HepG2 (cell line): ENCODE measurements around the gene JAGN1. TPM values are rescaled to one million over a fixed set of nuclear protein-coding genes. Genes with fewer than 3 reads are reported as not detected.

Source experiments
- ADNP ChIP-seq: sonication (generic); formaldehyde crosslinking; IDR thresholded peaks from 2 replicates; pipeline ENCODE4 v1.4.0; 2020; ENCODE audit warnings: missing genetic modification reagents
- GATAD2A ChIP-seq: IDR thresholded peaks from 2 replicates; pipeline ENCODE4 v1.6.1; 2016
- MAFK ChIP-seq, 2 experiments: IDR thresholded peaks in 1 of 2; conservative IDR thresholded peaks in 1 of 2; 2 replicates each; pipeline ENCODE4 v1.6.1; 2011; ENCODE audit warnings: improper control_type of control experiment in 2 of 2, low read length in 2 of 2
- NFE2L1 ChIP-seq: sonication (generic); formaldehyde crosslinking; IDR thresholded peaks from 2 replicates; pipeline ENCODE4 v1.4.0; 2020; ENCODE audit warnings: missing genetic modification reagents, mild to moderate bottlenecking, borderline replicate concordance
- RBAK ChIP-seq: sonication (generic); formaldehyde crosslinking; IDR thresholded peaks from 2 replicates; pipeline ENCODE4 v1.5.1; 2020; ENCODE audit warnings: mild to moderate bottlenecking, missing genetic modification reagents
- REXO4 ChIP-seq: sonication (generic); formaldehyde crosslinking; IDR thresholded peaks from 2 replicates; pipeline ENCODE4 v1.8.0; 2022; ENCODE audit warnings: missing genetic modification reagents, mild to moderate bottlenecking, borderline replicate concordance
- ZNF510 ChIP-seq: sonication (generic); formaldehyde crosslinking; IDR thresholded peaks from 2 replicates; pipeline ENCODE4 v1.4.0; 2020; ENCODE audit warnings: low read depth, mild to moderate bottlenecking, missing genetic modification reagents
- ZNF816 ChIP-seq: sonication (generic); formaldehyde crosslinking; IDR thresholded peaks from 2 replicates; pipeline ENCODE4 v1.8.0; 2022; ENCODE audit warnings: missing genetic modification reagents, mild to moderate bottlenecking, borderline replicate concordance
- polyA plus RNA-seq, 8 experiments: library from polyadenylated mRNA; depleted of rRNA in 3 of 8; stranded (reverse) in 7 of 8; unstranded in 1 of 8; fragments of >200 nt; fragmentation: Illumina TruSeq in 4 of 8; extraction: Trizol in 4 of 8; gene quantifications; 2 replicates each; pipeline versions ENCODE4 v1.2.1 to v1.2.3, GENCODE V29; 2011 to 2016; ENCODE audit warnings: low read depth in 4 of 8, missing spikeins in 1 of 8, mixed read lengths in 1 of 8; ENCODE audit not compliant: insufficient read depth in 1 of 8
- total RNA-seq, 5 experiments: library from RNA; depleted of rRNA; stranded (reverse); fragments of >200 nt; fragmentation: Illumina TruSeq; extraction: Trizol; gene quantifications; 2 replicates each; pipeline ENCODE4 v1.2.3, GENCODE V29; 2016; ENCODE audit warnings: low read depth in 1 of 5
- TF ChIP-seq, protein P1 (sequence below): sonication (generic); formaldehyde crosslinking; IDR thresholded peaks from 2 replicates; pipeline ENCODE4 v1.4.0; 2020; ENCODE audit warnings: missing genetic modification reagents, borderline replicate concordance
- TF ChIP-seq, protein P2 (sequence below): sonication (generic); formaldehyde crosslinking; IDR thresholded peaks from 2 replicates; pipeline ENCODE4 v1.5.0; 2020; ENCODE audit warnings: mild to moderate bottlenecking, missing genetic modification reagents
- TF ChIP-seq, protein P3 (sequence below): sonication (generic); formaldehyde crosslinking; IDR thresholded peaks from 2 replicates; pipeline ENCODE4 v1.9.0; 2021; ENCODE audit warnings: missing genetic modification reagents, borderline replicate concordance

Gene JAGN1
- total and polyA plus RNA-seq, 2 of the 13 experiments (the other 11 are each of a cell fraction or from before 2014, with no cell fraction given), result 49.9 to 50.9 TPM

DNA sequence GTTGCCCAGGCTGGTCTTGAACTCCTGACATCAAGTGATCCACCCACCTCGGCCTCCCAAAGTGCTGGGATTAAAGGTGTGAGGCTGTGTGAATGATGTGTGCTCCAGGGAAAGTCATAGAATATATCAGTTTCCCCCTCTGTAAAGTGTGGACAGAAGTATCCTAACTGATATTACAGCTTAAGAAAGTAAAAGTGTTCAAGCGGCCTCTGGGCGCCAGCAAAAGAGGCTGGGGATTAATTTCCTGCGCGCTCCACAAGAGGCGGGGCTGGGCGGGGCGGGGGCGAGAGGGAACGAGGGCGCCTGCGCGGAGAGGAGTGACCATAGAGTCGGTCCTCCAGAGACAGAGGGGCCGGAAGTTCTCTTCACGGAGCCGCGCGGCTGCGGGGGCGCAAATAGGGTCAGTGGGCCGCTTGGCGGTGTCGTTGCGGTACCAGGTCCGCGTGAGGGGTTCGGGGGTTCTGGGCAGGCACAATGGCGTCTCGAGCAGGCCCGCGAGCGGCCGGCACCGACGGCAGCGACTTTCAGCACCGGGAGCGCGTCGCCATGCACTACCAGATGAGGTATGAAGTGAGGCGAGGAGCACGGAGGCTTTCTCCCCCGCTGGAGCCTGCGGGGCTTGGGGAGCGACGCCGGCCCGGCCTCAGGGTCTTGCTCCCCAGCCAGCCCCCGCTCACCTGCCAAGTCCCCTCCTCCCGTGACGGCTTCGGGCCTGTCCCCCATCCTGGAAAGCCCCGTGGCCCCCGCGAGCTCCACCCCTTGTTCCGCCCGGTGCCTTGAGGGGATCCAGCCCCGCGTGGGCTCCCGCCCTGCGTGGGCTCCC, at the start of gene JAGN1 (continued):
- TF ChIP-seq, protein P1, sequence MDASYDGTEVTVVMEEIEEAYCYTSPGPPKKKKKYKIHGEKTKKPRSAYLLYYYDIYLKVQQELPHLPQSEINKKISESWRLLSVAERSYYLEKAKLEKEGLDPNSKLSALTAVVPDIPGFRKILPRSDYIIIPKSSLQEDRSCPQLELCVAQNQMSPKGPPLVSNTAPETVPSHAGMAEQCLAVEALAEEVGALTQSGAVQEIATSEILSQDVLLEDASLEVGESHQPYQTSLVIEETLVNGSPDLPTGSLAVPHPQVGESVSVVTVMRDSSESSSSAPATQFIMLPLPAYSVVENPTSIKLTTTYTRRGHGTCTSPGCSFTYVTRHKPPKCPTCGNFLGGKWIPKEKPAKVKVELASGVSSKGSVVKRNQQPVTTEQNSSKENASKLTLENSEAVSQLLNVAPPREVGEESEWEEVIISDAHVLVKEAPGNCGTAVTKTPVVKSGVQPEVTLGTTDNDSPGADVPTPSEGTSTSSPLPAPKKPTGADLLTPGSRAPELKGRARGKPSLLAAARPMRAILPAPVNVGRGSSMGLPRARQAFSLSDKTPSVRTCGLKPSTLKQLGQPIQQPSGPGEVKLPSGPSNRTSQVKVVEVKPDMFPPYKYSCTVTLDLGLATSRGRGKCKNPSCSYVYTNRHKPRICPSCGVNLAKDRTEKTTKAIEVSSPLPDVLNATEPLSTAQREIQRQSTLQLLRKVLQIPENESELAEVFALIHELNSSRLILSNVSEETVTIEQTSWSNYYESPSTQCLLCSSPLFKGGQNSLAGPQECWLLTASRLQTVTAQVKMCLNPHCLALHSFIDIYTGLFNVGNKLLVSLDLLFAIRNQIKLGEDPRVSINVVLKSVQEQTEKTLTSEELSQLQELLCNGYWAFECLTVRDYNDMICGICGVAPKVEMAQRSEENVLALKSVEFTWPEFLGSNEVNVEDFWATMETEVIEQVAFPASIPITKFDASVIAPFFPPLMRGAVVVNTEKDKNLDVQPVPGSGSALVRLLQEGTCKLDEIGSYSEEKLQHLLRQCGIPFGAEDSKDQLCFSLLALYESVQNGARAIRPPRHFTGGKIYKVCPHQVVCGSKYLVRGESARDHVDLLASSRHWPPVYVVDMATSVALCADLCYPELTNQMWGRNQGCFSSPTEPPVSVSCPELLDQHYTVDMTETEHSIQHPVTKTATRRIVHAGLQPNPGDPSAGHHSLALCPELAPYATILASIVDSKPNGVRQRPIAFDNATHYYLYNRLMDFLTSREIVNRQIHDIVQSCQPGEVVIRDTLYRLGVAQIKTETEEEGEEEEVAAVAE (CRISPR knock-in tag), result peak; percentile 52; the same call in 1 of the 2 replicates
- TF ChIP-seq, protein P2, sequence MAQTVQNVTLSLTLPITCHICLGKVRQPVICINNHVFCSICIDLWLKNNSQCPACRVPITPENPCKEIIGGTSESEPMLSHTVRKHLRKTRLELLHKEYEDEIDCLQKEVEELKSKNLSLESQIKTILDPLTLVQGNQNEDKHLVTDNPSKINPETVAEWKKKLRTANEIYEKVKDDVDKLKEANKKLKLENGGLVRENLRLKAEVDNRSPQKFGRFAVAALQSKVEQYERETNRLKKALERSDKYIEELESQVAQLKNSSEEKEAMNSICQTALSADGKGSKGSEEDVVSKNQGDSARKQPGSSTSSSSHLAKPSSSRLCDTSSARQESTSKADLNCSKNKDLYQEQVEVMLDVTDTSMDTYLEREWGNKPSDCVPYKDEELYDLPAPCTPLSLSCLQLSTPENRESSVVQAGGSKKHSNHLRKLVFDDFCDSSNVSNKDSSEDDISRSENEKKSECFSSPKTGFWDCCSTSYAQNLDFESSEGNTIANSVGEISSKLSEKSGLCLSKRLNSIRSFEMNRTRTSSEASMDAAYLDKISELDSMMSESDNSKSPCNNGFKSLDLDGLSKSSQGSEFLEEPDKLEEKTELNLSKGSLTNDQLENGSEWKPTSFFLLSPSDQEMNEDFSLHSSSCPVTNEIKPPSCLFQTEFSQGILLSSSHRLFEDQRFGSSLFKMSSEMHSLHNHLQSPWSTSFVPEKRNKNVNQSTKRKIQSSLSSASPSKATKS (CRISPR knock-in tag), result 0 out of 2 replicates have a peak, but pooled peaks have one; percentile 68
- no peak for TF ChIP-seq MAFK (conservative IDR thresholded peaks at IDR 0.05 in 1 of 2, IDR thresholded peaks at IDR 0.05 in 1 of 2; ENCODE audit: low read length in 2 of 2)
- TF ChIP-seq GATAD2A (CRISPR knock-in tag), result peak; percentile 43; the same call in 1 of the 2 replicates
- TF ChIP-seq NFE2L1, result peak; percentile 67; the same call in 1 of the 2 replicates
- TF ChIP-seq RBAK (CRISPR knock-in tag), result no peak
- TF ChIP-seq, protein P3, sequence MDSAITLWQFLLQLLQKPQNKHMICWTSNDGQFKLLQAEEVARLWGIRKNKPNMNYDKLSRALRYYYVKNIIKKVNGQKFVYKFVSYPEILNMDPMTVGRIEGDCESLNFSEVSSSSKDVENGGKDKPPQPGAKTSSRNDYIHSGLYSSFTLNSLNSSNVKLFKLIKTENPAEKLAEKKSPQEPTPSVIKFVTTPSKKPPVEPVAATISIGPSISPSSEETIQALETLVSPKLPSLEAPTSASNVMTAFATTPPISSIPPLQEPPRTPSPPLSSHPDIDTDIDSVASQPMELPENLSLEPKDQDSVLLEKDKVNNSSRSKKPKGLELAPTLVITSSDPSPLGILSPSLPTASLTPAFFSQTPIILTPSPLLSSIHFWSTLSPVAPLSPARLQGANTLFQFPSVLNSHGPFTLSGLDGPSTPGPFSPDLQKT, result peak; percentile 20; the same call in 1 of the 2 replicates
- TF ChIP-seq ZNF816 (CRISPR knock-in tag), result peak; percentile 91; the same call in 1 of the 2 replicates
- TF ChIP-seq ZNF510, result peak; percentile 58; the same call in 1 of the 2 replicates
- 0 out of 2 replicates have a peak, but pooled peaks have one; percentile 63 for TF ChIP-seq REXO4 (CRISPR knock-in tag)
- no peak; the same call in 1 of the 2 replicates for TF ChIP-seq ADNP (CRISPR knock-in tag)
